ENCODE results near the gene ST7. TPM values are rescaled to one million over a fixed set of nuclear protein-coding genes. Genes with fewer than 3 reads are reported as not detected.

Gene ST7
- total and polyA plus RNA-seq, 2 donors (not counting 1 experiment from before 2014, with no cell fraction given) = 2.3 to 4.6 TPM

DNA sequence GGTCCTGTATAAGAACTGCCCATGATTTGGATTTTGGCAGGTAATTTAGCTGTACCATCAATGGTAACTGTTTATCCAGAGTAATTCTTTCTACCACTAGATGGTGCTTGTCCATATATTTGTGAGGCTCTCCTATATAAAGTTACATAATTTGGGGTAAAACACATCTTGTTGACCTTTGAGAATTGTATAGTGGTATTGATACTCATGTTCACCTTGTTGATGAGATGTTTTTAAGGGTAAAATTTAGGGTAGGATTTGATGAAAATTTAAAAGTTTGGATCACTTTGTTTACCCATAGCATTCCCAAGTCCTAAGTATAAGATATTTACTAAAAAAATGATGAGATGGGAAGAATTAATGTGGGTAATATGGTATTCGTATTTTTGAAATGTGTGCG, 31.6 kb downstream of the ST7 start:
- H3K9ac ChIP-seq (ENCODE audit: low read length) = no peak overlapping the region
- DNase-seq (peak; percentile 45), ATAC-seq (ENCODE audit: low read depth) (no peak)
- no peaks in the 10 kb centered on the region for H3K4me1 ChIP-seq (ENCODE audit: control insufficient read depth in 2 of 2, insufficient read depth in 2 of 2, low read length in 2 of 2)
- H3K4me3 ChIP-seq (ENCODE audit: control extremely low read depth in 1 of 5, extremely low read depth in 1 of 5, insufficient read depth in 1 of 5, low read depth in 2 of 5, low read length in 4 of 5) = no peak overlapping the region
- CTCF ChIA-PET = interaction anchor here (0.7 to 8.0 kb wide), 19 partner anchors 9 to 1169 kb away, joined by 3 to 226 read pairs (median 4); no protein-coding TSS in a partner anchor
- intact Hi-C loops (cut with micrococcal nuclease) = loop anchor here (2.0 kb wide), 2 partner anchors 54 to 134 kb away; no protein-coding TSS in a partner anchor
- Mint-ChIP-seq H3K27ac (no peak overlapping the region), H3K9me3 (ENCODE audit: insufficient read depth) (no peaks in the 10 kb centered on the region), H3K27me3 (no peaks in the 10 kb centered on the region), H3K4me1 (no peaks in the 10 kb centered on the region), H3K4me3 (no peak overlapping the region)
- no peaks in the 10 kb centered on the region for H3K27me3 ChIP-seq (replicated peaks in 1 of 4; ENCODE audit: control extremely low read depth in 1 of 4, control insufficient read depth in 3 of 4, insufficient read depth in 4 of 4, low read length in 3 of 4)
- TF ChIP-seq, protein P1, sequence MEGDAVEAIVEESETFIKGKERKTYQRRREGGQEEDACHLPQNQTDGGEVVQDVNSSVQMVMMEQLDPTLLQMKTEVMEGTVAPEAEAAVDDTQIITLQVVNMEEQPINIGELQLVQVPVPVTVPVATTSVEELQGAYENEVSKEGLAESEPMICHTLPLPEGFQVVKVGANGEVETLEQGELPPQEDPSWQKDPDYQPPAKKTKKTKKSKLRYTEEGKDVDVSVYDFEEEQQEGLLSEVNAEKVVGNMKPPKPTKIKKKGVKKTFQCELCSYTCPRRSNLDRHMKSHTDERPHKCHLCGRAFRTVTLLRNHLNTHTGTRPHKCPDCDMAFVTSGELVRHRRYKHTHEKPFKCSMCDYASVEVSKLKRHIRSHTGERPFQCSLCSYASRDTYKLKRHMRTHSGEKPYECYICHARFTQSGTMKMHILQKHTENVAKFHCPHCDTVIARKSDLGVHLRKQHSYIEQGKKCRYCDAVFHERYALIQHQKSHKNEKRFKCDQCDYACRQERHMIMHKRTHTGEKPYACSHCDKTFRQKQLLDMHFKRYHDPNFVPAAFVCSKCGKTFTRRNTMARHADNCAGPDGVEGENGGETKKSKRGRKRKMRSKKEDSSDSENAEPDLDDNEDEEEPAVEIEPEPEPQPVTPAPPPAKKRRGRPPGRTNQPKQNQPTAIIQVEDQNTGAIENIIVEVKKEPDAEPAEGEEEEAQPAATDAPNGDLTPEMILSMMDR (IDR thresholded peaks at IDR 0.05) = peak; percentile 80
- TF ChIP-seq EZH2 (IDR thresholded peaks at IDR 0.05; ENCODE audit: borderline replicate concordance, insufficient read depth, low read depth, low read length, poor library complexity, severe bottlenecking) = no peak
- H3K27ac ChIP-seq (ENCODE audit: low read length in 2 of 2) = no peak overlapping the region
- H3K79me2 ChIP-seq (ENCODE audit: control insufficient read depth, insufficient read depth, low read length) = no peaks in the 10 kb centered on the region
- H3K4me2 ChIP-seq (replicated peaks; ENCODE audit: low read depth, low read length, poor library complexity, severe bottlenecking) = no peak overlapping the region
- WGBS (ENCODE audit: insufficient coverage) = no CpG with 5 or more reads among the region's 2 CpGs
- no peaks in the 10 kb centered on the region for H3K9me3 ChIP-seq (ENCODE audit: control extremely low read depth in 1 of 3, control insufficient read depth in 2 of 3, insufficient read depth in 1 of 3, low read length in 2 of 3)
- POLR2A ChIA-PET = no interaction called here
- no peaks in the 10 kb centered on the region for H4K20me1 ChIP-seq (ENCODE audit: control insufficient read depth, insufficient read depth, low read length, poor library complexity, severe bottlenecking)
- no peaks in the 10 kb centered on the region for H3K36me3 ChIP-seq (replicated peaks in 1 of 2; ENCODE audit: control extremely low read depth in 1 of 2, control insufficient read depth in 1 of 2, extremely low read depth in 1 of 2, insufficient read depth in 2 of 2, low read length in 1 of 2)
- no peak overlapping the region for H2AFZ ChIP-seq (ENCODE audit: insufficient read depth, low read depth, low read length, poor library complexity, severe bottlenecking)

DNA sequence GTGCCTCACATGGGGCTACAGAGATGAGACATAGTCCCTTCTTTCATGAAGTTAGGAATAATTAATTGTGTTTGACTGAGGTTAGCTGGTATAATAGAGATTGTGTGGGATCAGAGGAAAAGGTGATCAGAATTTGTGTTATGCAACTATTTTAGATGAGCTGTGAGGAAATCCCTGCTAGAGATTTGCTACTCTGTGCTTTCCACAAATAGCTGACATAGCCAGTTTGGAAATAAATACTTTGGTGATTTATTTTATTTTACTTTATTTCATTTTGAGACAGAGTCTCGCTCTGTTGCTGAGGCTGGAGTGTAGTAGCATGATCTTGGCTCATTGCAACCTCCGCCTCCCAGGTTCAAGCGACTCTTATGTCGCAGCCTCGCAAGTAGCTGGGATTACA, 32.3 kb downstream of the ST7 start:
- H3K9me3 ChIP-seq (ENCODE audit: control extremely low read depth in 1 of 3, control insufficient read depth in 2 of 3, insufficient read depth in 1 of 3, low read length in 2 of 3) = no peaks in the 10 kb centered on the region
- H2AFZ ChIP-seq (ENCODE audit: insufficient read depth, low read depth, low read length, poor library complexity, severe bottlenecking) = no peak overlapping the region
- CTCF ChIA-PET = interaction anchor here (0.8 to 8.0 kb wide), 12 partner anchors 9 to 1166 kb away, joined by 3 to 226 read pairs (median 5); no protein-coding TSS in a partner anchor
- DNase-seq (no peak), ATAC-seq (ENCODE audit: low read depth) (no peak)
- no peaks in the 10 kb centered on the region for H3K36me3 ChIP-seq (replicated peaks in 1 of 2; ENCODE audit: control extremely low read depth in 1 of 2, control insufficient read depth in 1 of 2, extremely low read depth in 1 of 2, insufficient read depth in 2 of 2, low read length in 1 of 2)
- no peak overlapping the region for H3K9ac ChIP-seq (ENCODE audit: low read length)
- H3K4me3 Mint-ChIP-seq = no peak overlapping the region
- no peaks in the 10 kb centered on the region for H4K20me1 ChIP-seq (ENCODE audit: control insufficient read depth, insufficient read depth, low read length, poor library complexity, severe bottlenecking)
- no peaks in the 10 kb centered on the region for H3K9me3 Mint-ChIP-seq (ENCODE audit: insufficient read depth)
- H3K27ac ChIP-seq (ENCODE audit: low read length in 2 of 2) = no peak overlapping the region
- no peaks in the 10 kb centered on the region for H3K27me3 Mint-ChIP-seq
- no peaks in the 10 kb centered on the region for H3K79me2 ChIP-seq (ENCODE audit: control insufficient read depth, insufficient read depth, low read length)
- no peaks in the 10 kb centered on the region for H3K4me1 Mint-ChIP-seq
- no CpG with 5 or more reads among the region's 5 CpGs for WGBS (ENCODE audit: insufficient coverage)
- no peak overlapping the region for H3K27ac Mint-ChIP-seq
- intact Hi-C loops (cut with micrococcal nuclease) = loop anchor here (2.0 kb wide), 2 partner anchors 55 to 133 kb away; no protein-coding TSS in a partner anchor
- no peak overlapping the region for H3K4me2 ChIP-seq (replicated peaks; ENCODE audit: low read depth, low read length, poor library complexity, severe bottlenecking)
- H3K4me3 ChIP-seq (ENCODE audit: control extremely low read depth in 1 of 5, extremely low read depth in 1 of 5, insufficient read depth in 1 of 5, low read depth in 2 of 5, low read length in 4 of 5) = no peak overlapping the region
- POLR2A ChIA-PET = no interaction called here
- H3K4me1 ChIP-seq (ENCODE audit: control insufficient read depth in 2 of 2, insufficient read depth in 2 of 2, low read length in 2 of 2) = no peaks in the 10 kb centered on the region
- H3K27me3 ChIP-seq (replicated peaks in 1 of 4; ENCODE audit: control extremely low read depth in 1 of 4, control insufficient read depth in 3 of 4, insufficient read depth in 4 of 4, low read length in 3 of 4) = no peaks in the 10 kb centered on the region
- TF ChIP-seq, protein P1 (IDR thresholded peaks at IDR 0.05) = no peak
- no peak for TF ChIP-seq EZH2 (IDR thresholded peaks at IDR 0.05; ENCODE audit: borderline replicate concordance, insufficient read depth, low read depth, low read length, poor library complexity, severe bottlenecking)
